Hepatocyte (in vitro differentiated cells): ENCODE results near the gene TMEM232. TPM values are rescaled to one million over a fixed set of nuclear protein-coding genes. Genes with fewer than 3 reads are reported as not detected.

Source experiments
- DNase-seq: peaks from one replicate; pipeline ENCODE4 v3.0.0-alpha.2; 2016; ENCODE audit warnings: low spot score
- H2AFZ ChIP-seq: fragments of 200-600 bp; sonication (generic); 2 replicates; pipeline ENCODE4 v1.6.0; 2016; ENCODE audit warnings: antibody characterized with exemption, mild to moderate bottlenecking
- H3K27ac ChIP-seq: fragments of 200-600 bp; sonication (generic); 2 replicates; pipeline ENCODE4 v1.5.1; 2016; ENCODE audit warnings: mild to moderate bottlenecking
- H3K27me3 ChIP-seq: fragments of 200-600 bp; sonication (generic); 2 replicates; pipeline ENCODE4 v1.6.1; 2016
- H3K36me3 ChIP-seq: fragments of 200-600 bp; sonication (generic); replicated peaks from 2 replicates; pipeline ENCODE4 v1.5.1; 2016; ENCODE audit warnings: low read depth; ENCODE audit not compliant: insufficient read depth
- H3K4me1 ChIP-seq: fragments of 200-600 bp; sonication (generic); 2 replicates; pipeline ENCODE4 v1.5.1; 2016; ENCODE audit warnings: mild to moderate bottlenecking, moderate library complexity; ENCODE audit not compliant: insufficient read depth
- H3K4me2 ChIP-seq: fragments of 200-600 bp; sonication (generic); 2 replicates; pipeline ENCODE4 v1.6.0; 2016
- H3K4me3 ChIP-seq: fragments of 200-600 bp; sonication (generic); 2 replicates; pipeline ENCODE4 v1.5.1; 2016; ENCODE audit warnings: mild to moderate bottlenecking
- H3K79me2 ChIP-seq: fragments of 200-600 bp; sonication (generic); 2 replicates; pipeline ENCODE4 v1.6.0; 2017; ENCODE audit warnings: mild to moderate bottlenecking
- H3K9me2 ChIP-seq: fragments of 200-600 bp; sonication (generic); replicated peaks from 2 replicates; pipeline ENCODE4 v1.6.0; 2017; ENCODE audit warnings: mild to moderate bottlenecking; ENCODE audit not compliant: insufficient read depth
- H3K9me3 ChIP-seq: fragments of 200-600 bp; sonication (generic); 2 replicates; pipeline ENCODE4 v1.5.1; 2016; ENCODE audit warnings: low read depth, mild to moderate bottlenecking
- H4K20me1 ChIP-seq: fragments of 200-600 bp; sonication (generic); 2 replicates; pipeline ENCODE4 v1.6.0; 2016; ENCODE audit warnings: mild to moderate bottlenecking; ENCODE audit not compliant: insufficient read depth, poor library complexity, severe bottlenecking
- CTCF ChIP-seq: fragments of 200-600 bp; sonication (generic); IDR thresholded peaks from 2 replicates; pipeline ENCODE4 v1.5.1; 2016; ENCODE audit warnings: antibody characterized with exemption, mild to moderate bottlenecking; ENCODE audit not compliant: poor library complexity
- EZH2 ChIP-seq: fragments of 200-600 bp; sonication (generic); IDR thresholded peaks from 2 replicates; pipeline ENCODE4 v1.6.1; 2016; ENCODE audit warnings: antibody characterized with exemption, mild to moderate bottlenecking, borderline replicate concordance
- EZH2phosphoT487 ChIP-seq: fragments of 200-600 bp; sonication (generic); IDR thresholded peaks from one replicate; pipeline ENCODE4 v1.6.1; 2018; ENCODE audit warnings: antibody characterized with exemption, mild to moderate bottlenecking, low read depth, moderate library complexity; ENCODE audit not compliant: unreplicated experiment, severe bottlenecking
- WGBS: methylation state at CpG from one replicate; pipeline ENCODE4 v1.1.6; 2016; ENCODE audit warnings: low lambda C conversion rate; ENCODE audit errors: missing lambda C conversion rate; 5-methylcytosine and 5-hydroxymethylcytosine counted together
- polyA plus RNA-seq: library from polyadenylated mRNA; unstranded; fragments of >200 nt; fragmentation: Nextera tagmentation; extraction: Ambion mirVana; gene quantifications from 2 replicates; pipeline ENCODE4 v1.2.1, GENCODE V29; 2016
- total RNA-seq: library from RNA; depleted of rRNA; stranded (reverse); fragments of >200 nt; gene quantifications from 2 replicates; pipeline ENCODE4 v1.2.3, GENCODE V29; 2014

Gene TMEM232
- total and polyA plus RNA-seq, 2 experiments from 2014 or later, result 2.4 to 2.8 TPM

- 66% methylated on average over 6 of the region's 6 CpGs for WGBS
- no peak overlapping the region for H3K4me3 ChIP-seq
- no peak overlapping the region for H2AFZ ChIP-seq
- TF ChIP-seq CTCF (no peak), EZH2phosphoT487 (no peak), EZH2 (no peak)
- H3K27me3 ChIP-seq, result no peaks in the 10 kb centered on the region
- H3K4me2 ChIP-seq, result no peak overlapping the region
- H3K9me3 ChIP-seq, result no peaks in the 10 kb centered on the region
- H3K9me2 ChIP-seq, result no peaks in the 10 kb centered on the region
- H3K36me3 ChIP-seq, result no peaks in the 10 kb centered on the region
- no peaks in the 10 kb centered on the region for H4K20me1 ChIP-seq
- no peak overlapping the region for H3K27ac ChIP-seq
- no peak for DNase-seq
- H3K79me2 ChIP-seq, result no peaks in the 10 kb centered on the region
- H3K4me1 ChIP-seq, result no peaks in the 10 kb centered on the region
These were observed 61.2 kb downstream of the TMEM232 start for GRCh38 chr5:110665184-110665726.

DNA sequence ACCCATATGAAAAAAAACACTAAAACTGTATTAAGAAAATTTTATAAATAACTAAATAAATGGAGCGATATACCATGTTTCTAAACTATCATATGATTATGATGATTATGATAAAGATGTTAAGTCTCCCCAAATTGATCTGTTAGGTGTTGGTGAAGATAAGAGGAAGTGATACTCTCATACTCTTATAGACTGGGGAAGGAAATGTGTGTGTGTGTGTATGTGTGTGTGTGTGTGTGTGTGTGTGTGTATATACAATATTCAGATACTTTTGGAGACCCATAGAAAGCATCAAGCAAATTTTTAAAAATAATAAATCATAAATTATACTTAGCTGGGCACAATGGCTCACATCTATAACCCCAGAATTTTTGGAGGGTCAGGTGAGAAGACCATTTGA, 62.9 kb downstream of the TMEM232 start:
- no peak for TF ChIP-seq CTCF
- TF ChIP-seq EZH2phosphoT487, result no peak
- TF ChIP-seq EZH2, result no peak
- Histone ChIP-seq H3K4me3 (no peak overlapping the region), H3K27me3 (no peaks in the 10 kb centered on the region), H2AFZ (no peak overlapping the region), H3K9me2 (no peaks in the 10 kb centered on the region), H3K4me1 (no peaks in the 10 kb centered on the region), H4K20me1 (no peaks in the 10 kb centered on the region), H3K79me2 (no peaks in the 10 kb centered on the region), H3K27ac (no peak overlapping the region), H3K9me3 (no peaks in the 10 kb centered on the region), H3K4me2 (no peak overlapping the region), H3K36me3 (no peaks in the 10 kb centered on the region)
- 91% methylated on average over 1 of the region's 1 CpG for WGBS
- DNase-seq, result no peak

DNA sequence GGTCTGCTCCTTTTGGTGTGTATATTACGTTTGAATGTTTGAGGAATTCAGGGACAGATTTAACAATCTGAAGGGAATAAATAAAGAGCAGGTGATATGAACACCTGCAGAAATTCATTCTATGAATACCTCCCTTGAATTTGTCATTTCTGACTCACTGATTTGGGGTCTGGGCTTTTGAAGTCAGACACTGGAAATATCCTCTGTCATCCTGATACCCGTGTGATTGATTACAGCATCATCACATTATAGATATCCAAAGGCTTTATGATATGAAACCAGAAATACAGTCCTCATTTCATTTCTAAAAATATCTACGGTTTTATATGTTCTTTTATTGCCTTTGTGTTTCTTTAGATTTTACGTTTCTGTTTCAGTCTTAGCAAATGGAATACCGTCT, 68.5 kb downstream of the TMEM232 start:
- Histone ChIP-seq H3K27ac (no peak overlapping the region), H4K20me1 (no peaks in the 10 kb centered on the region), H3K4me2 (no peak overlapping the region), H2AFZ (no peak overlapping the region), H3K27me3 (no peaks in the 10 kb centered on the region), H3K36me3 (no peaks in the 10 kb centered on the region), H3K9me3 (no peaks in the 10 kb centered on the region), H3K4me3 (no peak overlapping the region), H3K79me2 (no peaks in the 10 kb centered on the region), H3K4me1 (no peaks in the 10 kb centered on the region), H3K9me2 (no peaks in the 10 kb centered on the region)
- no peak for TF ChIP-seq EZH2phosphoT487
- TF ChIP-seq EZH2, result no peak
- no peak for TF ChIP-seq CTCF
- no peak for DNase-seq
- 82% methylated on average over 5 of the region's 5 CpGs for WGBS
